Endothelial cell (in vitro differentiated cells): ENCODE data around the gene CPPED1. TPM values are rescaled to one million over a fixed set of nuclear protein-coding genes. Genes with fewer than 3 reads are reported as not detected.

Source experiments
- DNase-seq: peaks from one replicate; pipeline ENCODE4 v3.0.0; 2021; ENCODE audit warnings: low spot score
- H3K27ac Mint-ChIP-seq: one replicate; pipeline ENCODE4 v1.8.0; 2021; ENCODE audit warnings: mixed read lengths, inconsistent platforms; ENCODE audit not compliant: unreplicated experiment
- H3K27me3 Mint-ChIP-seq: one replicate; pipeline ENCODE4 v1.8.0; 2021; ENCODE audit warnings: mild to moderate bottlenecking, moderate library complexity, mixed read lengths, inconsistent platforms; ENCODE audit not compliant: unreplicated experiment
- H3K36me3 Mint-ChIP-seq: one replicate; pipeline ENCODE4 v1.8.0; 2021; ENCODE audit warnings: mild to moderate bottlenecking, low read depth, mixed read lengths, inconsistent platforms; ENCODE audit not compliant: unreplicated experiment
- H3K4me1 Mint-ChIP-seq: one replicate; pipeline ENCODE4 v1.8.0; 2021; ENCODE audit warnings: mild to moderate bottlenecking, mixed read lengths, inconsistent platforms; ENCODE audit not compliant: unreplicated experiment
- H3K4me3 Mint-ChIP-seq: one replicate; pipeline ENCODE4 v1.8.0; 2021; ENCODE audit warnings: mild to moderate bottlenecking, mixed read lengths, inconsistent platforms; ENCODE audit not compliant: unreplicated experiment
- H3K9me3 Mint-ChIP-seq: one replicate; pipeline ENCODE4 v1.8.0; 2021; ENCODE audit warnings: mixed read lengths, inconsistent platforms; ENCODE audit not compliant: unreplicated experiment
- total RNA-seq: library from RNA; stranded (reverse); fragmentation: NEBNext Ultra II Directional; extraction: Animal tissue kit (Norgen Biotek cat#: 25700); gene quantifications from one replicate; pipeline ENCODE4 v1.2.1, GENCODE V29; 2021; ENCODE audit not compliant: unreplicated experiment
- TF ChIP-seq, protein P1 (sequence below): fragments of 200-600 bp; sonication (generic); IDR thresholded peaks from one replicate; pipeline ENCODE4 v1.5.0; 2021; ENCODE audit warnings: antibody characterized with exemption; ENCODE audit not compliant: unreplicated experiment

The CPPED1 gene
- total RNA-seq, 1 donor from 2014 or later = 11.6 TPM

DNA sequence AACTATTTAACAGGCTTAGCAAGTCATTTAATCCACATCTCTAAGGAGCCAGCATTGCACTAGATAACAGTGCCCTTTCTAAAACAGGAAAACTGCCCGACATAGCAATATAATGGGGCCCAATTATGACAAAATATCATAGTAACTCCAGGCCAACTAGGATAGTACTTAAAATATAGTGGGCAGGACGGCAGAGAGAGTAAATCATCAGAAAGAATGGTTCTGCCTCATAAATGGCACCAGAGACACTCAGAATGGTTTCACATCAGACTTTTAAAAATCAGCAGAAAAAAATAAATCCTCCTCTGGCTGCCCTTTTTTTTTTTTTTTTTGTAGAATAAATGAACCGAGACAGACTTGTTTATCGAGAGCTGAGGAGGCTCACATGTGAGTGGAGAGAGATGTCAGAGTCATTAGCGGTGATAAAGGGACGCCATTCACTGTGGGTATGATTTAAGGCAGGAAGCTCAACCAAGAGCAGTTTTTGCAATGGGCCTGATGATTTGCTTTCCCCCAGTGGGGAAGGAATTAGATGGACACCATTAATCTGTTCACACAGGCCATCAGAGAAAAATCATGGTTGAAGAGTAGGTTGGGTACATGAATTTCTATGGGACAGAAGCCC lies 62.6 kb downstream of the CPPED1 start:
- Mint-ChIP-seq H3K27ac (no peak overlapping the region), H3K4me1 (no peaks in the 10 kb centered on the region), H3K27me3 (peaks cover 3% of the 10 kb centered on the region), H3K9me3 (peaks cover 7% of the 10 kb centered on the region), H3K36me3 (peaks cover 6% of the 10 kb centered on the region), H3K4me3 (no peak overlapping the region)
- DNase-seq = no peak
- TF ChIP-seq, protein P1, sequence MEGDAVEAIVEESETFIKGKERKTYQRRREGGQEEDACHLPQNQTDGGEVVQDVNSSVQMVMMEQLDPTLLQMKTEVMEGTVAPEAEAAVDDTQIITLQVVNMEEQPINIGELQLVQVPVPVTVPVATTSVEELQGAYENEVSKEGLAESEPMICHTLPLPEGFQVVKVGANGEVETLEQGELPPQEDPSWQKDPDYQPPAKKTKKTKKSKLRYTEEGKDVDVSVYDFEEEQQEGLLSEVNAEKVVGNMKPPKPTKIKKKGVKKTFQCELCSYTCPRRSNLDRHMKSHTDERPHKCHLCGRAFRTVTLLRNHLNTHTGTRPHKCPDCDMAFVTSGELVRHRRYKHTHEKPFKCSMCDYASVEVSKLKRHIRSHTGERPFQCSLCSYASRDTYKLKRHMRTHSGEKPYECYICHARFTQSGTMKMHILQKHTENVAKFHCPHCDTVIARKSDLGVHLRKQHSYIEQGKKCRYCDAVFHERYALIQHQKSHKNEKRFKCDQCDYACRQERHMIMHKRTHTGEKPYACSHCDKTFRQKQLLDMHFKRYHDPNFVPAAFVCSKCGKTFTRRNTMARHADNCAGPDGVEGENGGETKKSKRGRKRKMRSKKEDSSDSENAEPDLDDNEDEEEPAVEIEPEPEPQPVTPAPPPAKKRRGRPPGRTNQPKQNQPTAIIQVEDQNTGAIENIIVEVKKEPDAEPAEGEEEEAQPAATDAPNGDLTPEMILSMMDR = no peak

DNA sequence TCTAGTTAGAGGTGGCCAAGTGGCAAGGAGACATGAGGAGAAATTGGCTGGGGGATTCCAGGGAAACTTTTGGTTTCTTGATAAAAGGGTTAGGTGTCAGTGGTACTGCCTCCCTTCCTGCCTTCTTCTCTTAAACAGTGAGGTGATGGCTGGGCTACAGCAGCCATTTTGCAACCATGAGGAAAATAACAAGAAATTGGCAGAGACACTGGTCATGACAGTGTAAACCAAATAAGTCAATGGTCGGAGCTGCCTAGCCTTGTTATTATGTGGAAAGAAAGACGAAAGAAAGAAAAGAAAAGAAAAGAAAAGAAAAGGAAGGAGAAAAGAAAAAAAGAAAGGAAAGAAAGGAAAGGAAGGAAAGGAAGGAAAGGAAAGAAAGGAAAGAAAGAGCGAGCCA lies 63.9 kb downstream of the CPPED1 start:
- DNase-seq = no peak
- TF ChIP-seq, protein P1 = no peak
- Mint-ChIP-seq H3K27ac (no peak overlapping the region), H3K4me3 (no peak overlapping the region), H3K4me1 (no peaks in the 10 kb centered on the region), H3K27me3 (peaks cover 3% of the 10 kb centered on the region), H3K36me3 (peaks cover under 1% of the 10 kb centered on the region), H3K9me3 (peaks cover 1% of the 10 kb centered on the region)

DNA sequence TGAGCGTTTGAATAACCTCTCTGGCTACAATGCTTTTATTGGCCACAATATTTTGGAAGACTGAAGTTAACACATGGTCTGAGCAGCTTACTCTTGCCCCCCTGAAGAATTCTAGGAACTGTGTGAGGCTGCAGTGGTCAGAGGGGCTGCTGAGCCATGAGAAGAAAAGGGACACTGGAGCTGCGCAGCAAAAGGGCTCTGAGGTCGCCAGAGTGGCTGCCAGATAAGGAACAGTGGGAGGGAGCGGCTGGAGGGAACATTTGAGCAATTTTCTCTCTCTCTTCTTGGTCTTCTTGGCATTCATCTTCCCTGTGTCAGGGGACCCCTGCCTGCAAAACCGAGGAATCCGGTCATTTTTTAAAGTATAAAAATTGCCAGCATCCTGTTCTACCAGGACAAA lies 66.1 kb downstream of the CPPED1 start:
- Mint-ChIP-seq H3K9me3 (no peaks in the 10 kb centered on the region), H3K36me3 (peaks cover 4% of the 10 kb centered on the region), H3K4me3 (no peak overlapping the region)

DNA sequence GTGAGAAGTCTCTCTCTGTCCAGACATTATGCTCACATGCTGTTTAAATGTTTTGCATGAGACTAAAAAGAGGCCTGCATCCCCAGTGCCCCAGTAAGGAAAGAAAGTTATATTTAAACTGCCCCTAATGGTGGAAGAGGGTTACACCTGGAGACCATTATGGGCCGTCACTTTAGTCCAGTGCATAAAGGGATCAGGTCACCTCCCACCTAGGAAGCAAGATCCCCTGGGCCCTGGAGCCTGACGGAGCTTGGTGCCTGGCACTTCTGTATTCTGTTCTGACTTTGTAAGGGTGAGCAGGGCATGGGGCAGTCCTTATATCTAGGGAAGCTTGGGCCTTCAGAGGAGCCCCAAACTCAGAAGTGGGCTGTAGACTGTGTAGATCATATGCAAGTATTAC lies 67.9 kb downstream of the CPPED1 start:
- no peak overlapping the region for H3K4me3 Mint-ChIP-seq
- no peaks in the 10 kb centered on the region for H3K9me3 Mint-ChIP-seq
- DNase-seq = no peak
- TF ChIP-seq, protein P1 = no peak
- no peaks in the 10 kb centered on the region for H3K4me1 Mint-ChIP-seq
- H3K36me3 Mint-ChIP-seq = peaks cover 9% of the 10 kb centered on the region
- no peak overlapping the region for H3K27ac Mint-ChIP-seq
- H3K27me3 Mint-ChIP-seq = no peaks in the 10 kb centered on the region

More for the DNA sequence above, 66.1 kb downstream of the CPPED1 start:
- Mint-ChIP-seq H3K27me3 (no peaks in the 10 kb centered on the region), H3K4me1 (no peaks in the 10 kb centered on the region), H3K27ac (no peak overlapping the region)
- DNase-seq = no peak
- TF ChIP-seq, protein P1 = no peak

DNA sequence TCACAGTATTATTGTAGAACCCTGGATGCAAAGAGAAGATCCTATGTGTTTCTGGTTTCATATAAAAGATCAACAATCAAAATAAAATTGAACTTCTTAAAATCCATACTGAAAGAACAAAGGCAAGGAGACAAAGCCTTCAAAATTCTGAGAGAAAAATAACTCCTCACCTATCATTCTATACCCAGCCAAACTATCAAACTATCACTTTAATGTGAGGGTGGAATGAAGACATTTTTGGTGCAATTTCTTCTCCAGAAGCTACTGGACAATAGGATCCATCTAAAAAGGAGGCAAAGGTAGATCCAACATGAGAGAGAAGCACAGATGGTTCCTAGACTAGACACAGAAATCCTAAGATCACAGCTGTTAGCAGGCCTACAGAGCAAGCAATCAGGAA lies 71.1 kb downstream of the CPPED1 start:
- Mint-ChIP-seq H3K9me3 (no peaks in the 10 kb centered on the region), H3K4me1 (no peaks in the 10 kb centered on the region), H3K36me3 (peaks cover 9% of the 10 kb centered on the region), H3K27me3 (no peaks in the 10 kb centered on the region), H3K4me3 (no peak overlapping the region), H3K27ac (no peak overlapping the region)
- TF ChIP-seq, protein P1 = no peak
- no peak for DNase-seq
